NCI-H146 treated with DMSO at 0.1 percent for 48 hours (cell line): Measurements from ENCODE around the gene JOSD2.
"Not testable (repeated sequence)": the region's sequence is repeated elsewhere in the genome, so short reads cannot be mapped to it uniquely, and the experiment has no call there.

Experiments
- DNase-seq: peaks from one replicate; lab custom pipeline; 2025; ENCODE audit not compliant: unreplicated experiment; lab: John Stamatoyannopoulos, UW

Gene JOSD2

DNA sequence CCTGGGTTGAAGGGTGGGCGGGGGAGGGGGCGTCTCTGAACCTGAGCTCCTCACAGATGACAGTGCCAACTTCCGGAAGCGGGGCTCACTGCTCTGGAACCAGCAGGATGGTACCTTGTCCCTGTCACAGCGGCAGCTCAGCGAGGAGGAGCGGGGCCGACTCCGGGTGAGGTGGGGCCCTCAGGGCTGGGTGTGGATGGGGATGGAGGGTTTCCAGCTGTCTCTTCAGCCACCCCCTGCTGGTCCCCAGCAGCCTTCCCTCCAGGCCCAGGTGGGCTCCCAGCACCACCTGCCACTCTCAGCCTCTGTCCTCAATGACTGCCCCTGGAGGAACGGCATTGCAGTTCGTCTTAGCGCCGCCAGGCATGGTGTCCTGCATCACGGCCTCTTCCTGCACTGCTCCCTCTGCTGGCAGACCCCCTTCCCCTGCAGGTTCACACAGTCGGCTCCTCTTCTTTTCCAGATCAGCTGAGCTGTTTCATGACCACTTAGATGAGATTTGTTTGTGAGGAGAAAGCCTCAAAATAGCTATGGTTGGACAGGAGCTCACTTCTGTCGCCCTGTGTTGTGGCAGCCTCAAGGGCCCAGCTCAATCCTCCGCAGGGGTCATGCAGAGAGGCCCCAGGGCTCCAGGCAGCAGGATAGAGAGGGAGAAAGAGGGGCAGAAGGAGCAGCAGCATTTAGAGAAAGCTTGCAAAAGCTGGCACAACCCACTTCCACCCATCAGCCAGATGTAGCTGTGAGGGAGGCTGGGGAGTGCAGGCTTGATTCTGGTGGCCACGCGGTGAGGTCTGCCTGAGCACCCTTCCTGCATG lies 31.9 kb downstream of the JOSD2 start:
- DNase-seq, result no peak

DNA sequence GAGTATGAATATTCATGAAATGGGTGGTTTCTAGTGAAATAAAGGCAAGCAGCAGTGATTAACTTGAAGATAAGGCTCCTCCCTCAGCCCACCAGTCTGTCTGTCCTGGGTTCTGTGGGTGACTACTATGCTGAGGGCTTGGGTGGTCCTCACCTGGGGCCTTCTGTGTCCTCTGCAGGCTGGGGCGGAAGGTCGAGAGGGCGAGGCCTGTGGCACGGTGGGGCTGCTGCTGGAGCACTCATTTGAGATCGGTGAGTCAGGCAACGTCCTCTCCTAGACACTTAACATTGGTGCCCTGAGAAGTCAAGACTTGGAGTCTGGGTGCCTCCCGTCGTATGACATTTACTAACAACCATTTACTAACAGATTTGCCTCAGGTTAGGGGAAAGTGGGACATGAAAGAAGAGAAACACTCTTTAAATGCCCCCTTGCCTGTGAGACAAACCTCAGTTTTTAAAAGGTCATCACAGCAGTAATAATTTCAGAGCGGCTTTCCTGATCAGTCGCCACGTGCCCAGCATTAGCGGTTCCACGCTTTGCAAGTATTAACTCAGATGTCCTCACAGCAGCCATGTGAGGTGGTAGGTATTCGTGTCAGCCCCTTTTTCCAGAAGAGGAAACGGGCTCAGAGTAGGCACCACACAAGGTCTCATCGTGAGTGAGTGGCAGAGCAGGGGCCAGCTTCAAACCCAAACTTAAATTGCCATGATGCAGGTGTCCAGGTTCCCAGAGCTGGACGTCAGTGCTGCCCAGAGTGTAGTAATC lies 33.1 kb downstream of the JOSD2 start:
- DNase-seq, result no peak

DNA sequence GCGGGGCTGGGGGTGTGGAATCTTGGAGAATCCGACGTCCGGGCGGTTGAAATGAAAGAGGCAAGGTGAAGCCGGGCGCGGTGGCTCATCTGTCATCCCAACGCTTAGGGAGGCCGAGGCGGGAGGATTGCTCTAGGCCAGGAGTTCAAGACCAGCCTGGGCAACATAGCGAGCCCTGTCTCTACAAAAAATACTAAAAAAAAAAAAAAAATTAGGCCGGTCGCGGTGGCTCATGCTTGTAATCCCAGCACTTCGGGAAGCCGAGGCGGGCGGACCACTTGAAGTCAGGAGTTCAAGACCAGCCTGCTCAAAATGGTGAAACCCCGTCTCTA lies 34.1 kb downstream of the JOSD2 start:
- no peak for DNase-seq

- DNase-seq, result peak; percentile 94
These were observed 34.6 kb downstream of the JOSD2 start, which contains the start of the genes EMC10 and GARIN5A for GRCh38 chr19:50476224-50476906. Gene EMC10, plus strand, starts transcription at chr19:50476507. Its CDS starts 38 bp downstream, at chr19:50476545. Gene GARIN5A, minus strand, starts transcription at chr19:50476848. Its CDS starts 460 bp downstream, at chr19:50476388.

GRCh38 chr19:50475736-50476223 lies 35.2 kb downstream of the JOSD2 start:
- DNase-seq, result no peak

DNA sequence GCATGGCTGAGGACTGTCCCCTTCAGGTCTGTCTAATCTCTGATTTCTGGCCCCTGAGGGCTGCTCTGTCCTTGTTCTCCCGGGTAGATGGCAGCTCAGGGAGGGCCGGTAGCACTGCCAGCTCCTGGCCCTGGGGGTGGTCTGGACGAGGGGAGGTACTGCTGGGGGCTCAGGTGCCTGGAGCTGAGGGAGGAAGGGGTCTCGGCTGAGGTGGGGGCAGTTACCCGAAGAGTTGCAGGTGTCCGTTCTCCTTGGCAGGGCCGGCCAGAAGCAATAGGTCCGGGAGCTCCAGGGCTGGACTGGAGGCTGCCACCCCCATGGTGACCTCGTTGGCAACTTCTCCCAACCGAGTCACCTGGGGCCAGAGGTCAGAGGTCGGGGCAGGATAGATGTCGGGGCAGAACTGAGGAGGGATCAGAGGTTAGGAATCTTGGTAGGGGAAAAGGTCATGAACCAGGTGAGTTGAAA lies 35.9 kb downstream of the JOSD2 start:
- no peak for DNase-seq

DNA sequence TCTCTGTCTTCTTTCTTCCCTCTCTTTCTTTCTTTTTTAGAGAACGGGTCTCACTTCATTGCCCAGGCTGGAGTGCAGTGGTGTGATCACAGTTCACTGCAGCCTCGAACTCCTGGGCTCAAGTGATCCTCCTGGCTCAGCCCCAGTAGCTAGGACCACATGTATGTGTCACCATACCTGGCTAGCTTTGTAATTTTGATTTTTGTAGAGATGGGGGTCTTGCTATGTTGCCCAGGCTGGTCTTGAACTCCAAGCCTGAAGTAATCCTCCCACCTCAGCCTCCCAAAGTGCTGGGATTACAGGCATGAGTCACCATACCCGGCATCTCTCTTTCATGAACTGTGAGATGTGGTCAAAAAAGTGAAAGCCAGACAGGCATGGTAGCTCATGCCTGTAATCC lies 37.7 kb downstream of the JOSD2 start:
- not testable (repeated sequence) for DNase-seq

DNA sequence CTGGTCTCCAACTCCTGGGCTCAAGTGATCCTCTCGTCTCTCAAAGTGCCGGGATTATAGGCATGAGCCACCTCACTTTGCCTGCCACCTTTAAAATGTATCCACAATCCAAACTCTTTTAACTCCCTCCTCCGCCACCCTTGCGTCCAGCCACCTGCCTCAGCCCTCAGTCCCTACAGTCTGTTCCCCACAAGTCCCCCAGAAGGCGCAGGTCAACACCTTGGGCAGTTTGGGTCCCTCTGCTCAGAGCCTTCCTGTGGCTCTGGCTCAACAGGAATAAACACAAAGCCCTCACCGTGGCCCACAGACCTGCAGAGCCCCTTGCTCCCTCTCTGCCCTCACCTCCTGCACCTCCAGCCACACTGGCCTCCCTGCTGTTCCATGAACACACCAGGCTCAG lies 42.2 kb downstream of the JOSD2 start:
- no peak for DNase-seq

DNA sequence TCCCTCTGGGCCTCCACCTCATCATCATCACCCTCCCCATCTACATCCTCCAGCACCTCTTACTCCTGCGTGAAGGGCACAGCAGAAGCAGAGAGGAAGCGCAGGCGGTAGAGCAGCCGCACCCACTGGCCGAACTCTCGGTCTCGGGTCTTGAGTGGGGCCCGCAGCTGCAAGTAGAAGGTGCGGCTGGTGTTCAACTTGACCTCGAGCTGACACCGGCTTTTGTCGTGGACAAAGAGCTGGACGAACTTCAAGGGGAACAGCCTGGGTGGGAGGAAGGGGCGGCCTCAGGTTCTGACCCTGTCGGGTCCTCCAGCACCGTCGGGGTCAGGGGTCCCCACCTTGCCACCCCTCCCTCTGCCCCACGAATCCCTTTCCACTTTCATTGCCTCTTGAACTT lies 43.4 kb downstream of the JOSD2 start:
- DNase-seq, result no peak

GRCh38 chr19:50466706-50467039 lies 44.3 kb downstream of the JOSD2 start:
- no peak for DNase-seq

- peak; percentile 49 for DNase-seq
These were observed 44.8 kb downstream of the JOSD2 start for GRCh38 chr19:50465986-50466705.

DNA sequence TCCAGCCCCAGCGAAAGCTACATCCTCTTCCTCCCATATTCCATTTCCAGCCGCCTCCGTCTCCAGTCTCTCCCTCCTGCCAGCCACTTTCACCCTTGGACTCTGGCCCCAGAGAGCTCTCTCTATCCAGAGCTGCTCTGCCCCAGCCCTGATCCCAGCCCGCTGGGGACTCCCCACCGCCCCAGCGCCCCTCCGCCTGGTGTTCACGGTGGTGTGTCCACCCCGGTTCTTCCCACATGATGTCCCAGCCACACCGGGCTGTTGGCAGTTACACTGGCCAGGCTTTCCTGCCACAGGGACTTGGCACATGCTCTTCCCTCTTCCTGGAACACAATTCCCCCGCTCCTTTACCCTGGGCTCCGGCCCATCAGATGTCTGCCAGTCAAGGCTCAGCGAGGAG lies 46.0 kb downstream of the JOSD2 start:
- DNase-seq, result no peak

DNA sequence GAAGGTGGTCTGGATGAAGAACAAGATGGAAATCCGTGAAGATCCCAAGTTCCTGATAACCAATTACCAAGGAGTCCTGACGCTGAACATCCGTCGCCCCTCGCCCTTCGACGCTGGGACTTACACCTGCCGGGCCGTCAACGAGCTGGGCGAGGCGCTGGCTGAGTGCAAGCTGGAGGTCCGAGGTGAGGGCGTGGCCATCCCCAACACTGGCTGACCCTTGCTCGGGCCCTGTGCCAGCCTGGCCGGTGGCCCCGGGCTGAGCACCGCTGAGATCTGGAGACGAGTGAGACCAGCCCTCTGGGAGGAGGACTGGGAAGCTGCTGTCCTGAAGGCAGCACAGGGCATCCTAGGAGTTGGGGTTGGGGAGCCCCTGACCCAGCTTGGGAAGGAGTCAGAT lies 46.6 kb downstream of the JOSD2 start:
- no peak for DNase-seq

DNA sequence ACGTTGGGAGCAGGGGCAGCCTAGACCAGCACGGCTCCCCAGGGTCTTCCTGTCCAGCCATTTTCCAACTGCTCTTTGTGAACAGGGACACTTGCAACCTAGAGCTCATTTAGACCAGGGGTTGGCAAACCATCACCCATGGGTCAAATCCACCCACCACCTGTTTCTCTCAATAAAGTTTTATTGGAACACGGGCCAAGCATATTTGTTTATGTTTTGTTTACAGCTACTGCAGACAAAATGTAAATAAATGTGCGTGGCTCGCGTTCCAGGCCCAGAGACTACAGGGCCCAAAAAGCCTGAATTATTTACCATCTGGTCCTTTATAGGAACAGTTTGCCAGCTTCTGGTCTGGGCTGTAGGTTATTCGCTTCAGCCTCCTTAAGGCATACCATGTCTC lies 48.0 kb downstream of the JOSD2 start:
- DNase-seq, result no peak

GRCh38 chr19:50461066-50461875 lies 49.7 kb downstream of the JOSD2 start:
- peak; percentile 74 for DNase-seq

- DNase-seq, result no peak
These were observed 50.7 kb downstream of the JOSD2 start for GRCh38 chr19:50460161-50460765.

DNA sequence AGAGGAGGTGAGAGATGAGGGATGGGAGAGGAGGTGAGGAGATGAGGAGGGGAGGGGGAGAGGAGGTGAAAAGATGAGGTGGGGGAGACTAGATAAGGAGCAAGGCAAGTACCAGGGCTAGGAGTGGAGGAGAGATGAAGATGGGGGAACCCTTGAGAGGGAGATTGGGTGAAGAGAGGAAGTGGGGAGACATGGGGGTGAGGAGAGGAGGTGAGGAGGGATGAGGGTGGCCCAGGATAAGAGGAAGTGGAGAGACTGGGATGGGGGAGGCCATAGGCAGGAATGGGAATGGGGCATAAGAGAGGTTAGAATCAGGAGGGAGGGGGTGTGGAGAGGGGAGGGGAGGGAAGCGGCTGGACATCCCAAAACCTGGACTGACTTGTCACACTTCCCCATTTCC lies 51.4 kb downstream of the JOSD2 start:
- DNase-seq, result no peak

DNA sequence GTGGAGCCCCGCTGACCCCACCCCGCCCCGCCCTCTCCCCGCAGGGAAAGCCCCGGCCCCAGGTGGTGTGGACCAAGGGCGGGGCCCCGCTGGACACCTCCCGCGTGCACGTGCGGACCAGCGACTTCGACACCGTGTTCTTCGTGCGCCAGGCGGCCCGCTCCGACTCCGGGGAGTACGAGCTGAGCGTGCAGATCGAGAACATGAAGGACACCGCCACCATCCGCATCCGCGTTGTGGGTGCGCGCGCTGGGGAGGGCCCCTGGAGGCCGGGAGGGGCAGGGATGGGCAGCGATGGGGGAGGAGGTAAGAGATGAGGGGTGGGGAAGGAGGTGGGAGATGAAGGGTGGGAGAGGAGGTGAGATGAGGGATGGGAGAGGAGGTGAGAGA lies 51.9 kb downstream of the JOSD2 start:
- no peak for DNase-seq

- no peak for DNase-seq
These were observed 52.5 kb downstream of the JOSD2 start for GRCh38 chr19:50458396-50459066.
